ENCODE results near the gene RPGRIP1L. TPM values are rescaled to one million over a fixed set of nuclear protein-coding genes. Genes with fewer than 3 reads are reported as not detected.
A peak's percentile ranks its signal among the peaks of the same experiment; 100 is the strongest.
"Not testable (repeated sequence)": the region's sequence is repeated elsewhere in the genome, so short reads cannot be mapped to it uniquely, and the experiment has no call there.

Gene RPGRIP1L
- total RNA-seq, 1 experiment from 2014 or later = 3.8 TPM

GRCh38 chr16:53704445-53704813 lies 770 bp upstream of the RPGRIP1L start:
- Histone ChIP-seq H3K4me2 (ENCODE audit: low read length) (peak overlapping the region; percentile 87), H3K9me3 (ENCODE audit: low read length) (no peaks in the 10 kb centered on the region), H3K36me3 (ENCODE audit: low read depth, low read length) (no peaks in the 10 kb centered on the region), H3F3A (ENCODE audit: low read length, unreplicated experiment) (no peaks in the 10 kb centered on the region), H4K20me1 (ENCODE audit: low read length) (no peaks in the 10 kb centered on the region), H3K4me3 (ENCODE audit: low read length) (peak overlapping the region; percentile 81), H3K9me2 (replicated peaks; ENCODE audit: low read length) (no peaks in the 10 kb centered on the region), H3K27ac (ENCODE audit: low read length) (no peak overlapping the region), H3K9ac (ENCODE audit: low read length) (peak overlapping the region; percentile 77), H3K79me2 (ENCODE audit: low read length) (peaks cover 53% of the 10 kb centered on the region), H3K4me1 (ENCODE audit: insufficient read depth, low read length) (peaks cover 10% of the 10 kb centered on the region; the same call in 1 of the 2 replicates), H2AFZ (ENCODE audit: low read length) (peak overlapping the region; percentile 88), H3K27me3 (ENCODE audit: low read length) (no peaks in the 10 kb centered on the region)
- ATAC-seq = no peak
- BruUV-seq (replicated peaks) = TSS peak; percentile 63
- intact Hi-C loops (cut with micrococcal nuclease) = no loop called here
- TF ChIP-seq EZH2 (IDR thresholded peaks at IDR 0.05; ENCODE audit: low read length, unreplicated experiment) (no peak), EZH2phosphoT487 (IDR thresholded peaks at IDR 0.05; ENCODE audit: borderline replicate concordance, low read length) (no peak), CTCF (conservative IDR thresholded peaks at IDR 0.05; ENCODE audit: low read depth, low read length) (no peak)
- ChIA-PET CTCF (interaction anchor here (1.0 to 1.3 kb wide), 2 partner anchors 38 to 155 kb away, joined by 4 read pairs; no protein-coding TSS in a partner anchor), POLR2A (ENCODE audit: unreplicated experiment) (no interaction called here)
- DNase-seq = no peak

GRCh38 chr16:53698271-53698670 lies 5.4 kb downstream of the RPGRIP1L start:
- H2AFZ ChIP-seq (ENCODE audit: low read length); H3K9me3 ChIP-seq (ENCODE audit: low read length); H3K4me1 ChIP-seq (ENCODE audit: insufficient read depth, low read length); H3K27ac ChIP-seq (ENCODE audit: low read length); ATAC-seq; POLR2A ChIA-PET (ENCODE audit: unreplicated experiment); H3K79me2 ChIP-seq (ENCODE audit: low read length); H4K20me1 ChIP-seq (ENCODE audit: low read length); DNase-seq; intact Hi-C loops (cut with micrococcal nuclease); BruUV-seq (replicated peaks); H3K9me2 ChIP-seq (replicated peaks; ENCODE audit: low read length); H3F3A ChIP-seq (ENCODE audit: low read length, unreplicated experiment); CTCF ChIA-PET; H3K4me2 ChIP-seq (ENCODE audit: low read length); H3K27me3 ChIP-seq (ENCODE audit: low read length); H3K36me3 ChIP-seq (ENCODE audit: low read depth, low read length); H3K9ac ChIP-seq (ENCODE audit: low read length); H3K4me3 ChIP-seq (ENCODE audit: low read length): not testable (repeated sequence)

GRCh38 chr16:53695070-53695469 lies 8.6 kb downstream of the RPGRIP1L start:
- H3K4me3 ChIP-seq (ENCODE audit: low read length) = no peak overlapping the region
- no peaks in the 10 kb centered on the region for H3K9me3 ChIP-seq (ENCODE audit: low read length)
- no peak overlapping the region for H3K9ac ChIP-seq (ENCODE audit: low read length)
- H3K9me2 ChIP-seq (replicated peaks; ENCODE audit: low read length) = no peaks in the 10 kb centered on the region
- H3K4me1 ChIP-seq (ENCODE audit: insufficient read depth, low read length) = no peaks in the 10 kb centered on the region
- no peaks in the 10 kb centered on the region for H3K79me2 ChIP-seq (ENCODE audit: low read length)
- ChIA-PET CTCF (no interaction called here), POLR2A (ENCODE audit: unreplicated experiment) (no interaction called here)
- TF ChIP-seq EZH2phosphoT487 (IDR thresholded peaks at IDR 0.05; ENCODE audit: borderline replicate concordance, low read length) = no peak
- no peak for TF ChIP-seq EZH2 (IDR thresholded peaks at IDR 0.05; ENCODE audit: low read length, unreplicated experiment)
- TF ChIP-seq CTCF (conservative IDR thresholded peaks at IDR 0.05; ENCODE audit: low read depth, low read length) = no peak
- H3F3A ChIP-seq (ENCODE audit: low read length, unreplicated experiment) = no peaks in the 10 kb centered on the region
- H3K27me3 ChIP-seq (ENCODE audit: low read length) = no peaks in the 10 kb centered on the region
- no peak overlapping the region for H3K4me2 ChIP-seq (ENCODE audit: low read length)
- H4K20me1 ChIP-seq (ENCODE audit: low read length) = no peaks in the 10 kb centered on the region
- H2AFZ ChIP-seq (ENCODE audit: low read length) = no peak overlapping the region
- no peaks in the 10 kb centered on the region for H3K36me3 ChIP-seq (ENCODE audit: low read depth, low read length)
- DNase-seq = peak; percentile 7
- H3K27ac ChIP-seq (ENCODE audit: low read length) = no peak overlapping the region
- intact Hi-C loops (cut with micrococcal nuclease) = no loop called here
- no peak for ATAC-seq
- BruUV-seq (replicated peaks) = no TSS peak

Data from PC-3 (cell line).